ENCODE measurements around the gene STRA8.

GRCh38 chr7:135270577-135271254 lies 37.1 kb downstream of the STRA8 start:
- TF ChIP-seq CTCF (IDR thresholded peaks at IDR 0.05) = no peak
- TF ChIP-seq POLR2A (IDR thresholded peaks at IDR 0.05) = no peak
